Mammary epithelial cell (primary cell): ENCODE measurements around the gene RGS4.

ENCODE experiments used
- CTCF ChIP-seq, 2 donors: IDR thresholded peaks in 1 of 2; conservative IDR thresholded peaks in 1 of 2; 2 replicates each; pipeline ENCODE4 v1.5.1; 2011 to 2012; ENCODE audit warnings: inconsistent platforms in 2 of 2, low read length in 2 of 2, mild to moderate bottlenecking in 2 of 2, control low read depth in 1 of 2, low read depth in 1 of 2; ENCODE audit not compliant: insufficient read depth in 1 of 2; ENCODE audit errors: extremely low read depth in 1 of 2
- EZH2 ChIP-seq: IDR thresholded peaks from 2 replicates; pipeline ENCODE4 v1.6.1; 2012; ENCODE audit warnings: low read length, inconsistent platforms, borderline replicate concordance

- TF ChIP-seq CTCF (conservative IDR thresholded peaks at IDR 0.05 in 1 of 2, IDR thresholded peaks at IDR 0.05 in 1 of 2; ENCODE audit: extremely low read depth in 1 of 2, insufficient read depth in 1 of 2, low read depth in 1 of 2, low read length in 2 of 2) (no peak), EZH2 (no peak)
These were observed 14.2 kb upstream of the RGS4 start for GRCh38 chr1:163055005-163055404.
